Measurements from ENCODE around the gene CUTA. TPM values are rescaled to one million over a fixed set of nuclear protein-coding genes. Genes with fewer than 3 reads are reported as not detected.

Gene CUTA
- total and polyA plus RNA-seq, 2 of the 13 experiments (the other 11 are each of a cell fraction or from before 2014, with no cell fraction given), result 170 to 180 TPM

- TF ChIP-seq GPN1 (CRISPR knock-in tag; IDR thresholded peaks at IDR 0.05; ENCODE audit: borderline replicate concordance) (no peak), DDIT3 (CRISPR knock-in tag; IDR thresholded peaks at IDR 0.05) (no peak), ZNF225 (CRISPR knock-in tag; IDR thresholded peaks at IDR 0.05) (peak; percentile 63; the same call in 1 of the 2 replicates), SATB2 (CRISPR knock-in tag; IDR thresholded peaks at IDR 0.05) (no peak), KMT2B (CRISPR knock-in tag; IDR thresholded peaks at IDR 0.05) (no peak), ZBTB40 (IDR thresholded peaks at IDR 0.05) (no peak), ZBTB40 (CRISPR knock-in tag; IDR thresholded peaks at IDR 0.05) (no peak), HNRNPH1 (optimal IDR thresholded peaks at IDR 0.05; ENCODE audit: low read depth, low read length) (no peak), PAXIP1 (CRISPR knock-in tag; conservative IDR thresholded peaks at IDR 0.05) (no peak), PLSCR1 (CRISPR knock-in tag; IDR thresholded peaks at IDR 0.05; ENCODE audit: borderline replicate concordance) (no peak), ZBTB21 (CRISPR knock-in tag; IDR thresholded peaks at IDR 0.05) (no peak), ZNF572 (CRISPR knock-in tag; IDR thresholded peaks at IDR 0.05) (no peak), ZNF501 (CRISPR knock-in tag; IDR thresholded peaks at IDR 0.05) (peak; percentile 66), SIX1 (CRISPR knock-in tag; IDR thresholded peaks at IDR 0.05; ENCODE audit: borderline replicate concordance) (no peak)
Observed at GRCh38 chr6:33428224-33428965, 10.5 kb upstream of the CUTA start (continued).

Measured in HepG2 (cell line).